OCI-LY3 (cell line): ENCODE results near the gene HMGA1.

Experiments
- H2AFZ ChIP-seq: fragments of 200-600, 300-600 bp; shearing (Covaris generic); 2 replicates; pipeline ENCODE4 v1.6.0; 2014; ENCODE audit warnings: antibody characterized with exemption, low read depth, low read length
- H3K27ac ChIP-seq: fragments of 200-600, 300-600 bp; sonication (generic); 2 replicates; pipeline ENCODE4 v1.5.1; 2014; ENCODE audit warnings: mild to moderate bottlenecking, low read length, moderate library complexity, mixed read lengths
- H3K27me3 ChIP-seq: fragments of 200-600, 300-600 bp; sonication (generic); 2 replicates; pipeline ENCODE4 v1.6.1; 2014; ENCODE audit warnings: low read depth, low read length, mixed read lengths
- H3K36me3 ChIP-seq: fragments of 200-600, 300-600 bp; sonication (generic); replicated peaks from 2 replicates; pipeline ENCODE3; 2014; ENCODE audit warnings: low read depth, low read length, mixed read lengths
- H3K4me1 ChIP-seq: fragments of 300-600, 200-600 bp; sonication (generic); 2 replicates; pipeline ENCODE4 v1.6.1; 2014; ENCODE audit warnings: low read length, mixed read lengths
- H3K4me2 ChIP-seq: fragments of 200-600, 300-600 bp; sonication (generic); 2 replicates; pipeline ENCODE4 v1.6.1; 2014; ENCODE audit warnings: low read length, mixed read lengths
- H3K4me3 ChIP-seq: fragments of 300-600, 200-600 bp; sonication (generic); 2 replicates; pipeline ENCODE4 v1.5.1; 2014; ENCODE audit warnings: antibody characterized with exemption, mild to moderate bottlenecking, low read length, moderate library complexity
- H3K79me2 ChIP-seq: fragments of 300-600, 200-600 bp; shearing (Covaris generic); 2 replicates; pipeline ENCODE4 v1.6.1; 2014; ENCODE audit warnings: mild to moderate bottlenecking, low read length, mixed read lengths
- H3K9ac ChIP-seq: fragments of 300-600, 200-600 bp; shearing (Covaris generic); 2 replicates; pipeline ENCODE4 v1.6.0; 2014; ENCODE audit warnings: mild to moderate bottlenecking, low read length, moderate library complexity
- H3K9me3 ChIP-seq: fragments of 200-600, 300-600 bp; shearing (Covaris generic); 2 replicates; pipeline ENCODE4 v1.6.1; 2014; ENCODE audit warnings: low read length, mixed read lengths; ENCODE audit not compliant: insufficient read depth
- H4K20me1 ChIP-seq: fragments of 200-600, 300-600 bp; sonication (generic); 2 replicates; pipeline ENCODE4 v1.6.1; 2016; ENCODE audit warnings: low read length, mixed read lengths; ENCODE audit not compliant: insufficient read depth
- EZH2phosphoT487 ChIP-seq: fragments of 200-600 bp; shearing (Covaris generic); IDR thresholded peaks from 2 replicates; pipeline ENCODE4 v1.6.1; 2018; ENCODE audit warnings: antibody characterized with exemption, mixed run types, low read depth
- TF ChIP-seq, protein P1 (sequence below): fragments of 200-600, 300-600 bp; sonication (generic); IDR thresholded peaks from 2 replicates; pipeline ENCODE4 v1.5.1; 2014; ENCODE audit warnings: antibody characterized with exemption, low read length, low read depth

The HMGA1 gene

DNA sequence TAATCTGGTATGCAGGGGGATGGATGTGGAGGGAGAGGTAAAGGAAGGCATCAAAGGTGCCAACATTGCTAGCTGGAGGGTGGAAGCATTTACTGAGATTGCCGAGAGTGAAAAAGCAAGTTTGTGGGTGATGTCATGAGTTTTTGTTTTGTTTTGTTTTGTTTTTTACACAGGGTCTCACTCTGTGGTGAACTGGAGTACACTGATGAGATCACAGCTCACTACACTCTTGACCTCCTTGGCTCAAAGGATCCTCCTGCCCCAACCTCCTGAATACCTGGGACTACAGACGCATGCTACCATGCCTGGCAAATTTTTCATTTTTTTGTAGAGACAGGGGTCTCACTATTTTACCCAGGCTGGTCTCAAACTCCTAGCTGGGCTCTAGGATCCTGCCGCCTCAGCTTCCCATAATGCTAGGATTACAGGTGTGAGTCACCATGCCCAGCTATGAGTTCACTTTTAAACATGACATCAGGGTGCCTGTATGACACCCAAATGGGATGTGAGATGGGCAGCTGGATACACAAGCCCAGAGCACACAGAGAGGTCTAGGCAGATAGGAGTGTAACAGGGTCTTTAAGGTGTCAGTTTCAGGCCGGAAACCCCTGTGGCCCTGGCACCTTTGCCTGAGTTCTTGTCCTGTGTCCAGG is 35.1 kb upstream of the HMGA1 start:
- no peaks in the 10 kb centered on the region for H4K20me1 ChIP-seq
- no peak overlapping the region for H3K9ac ChIP-seq
- no peaks in the 10 kb centered on the region for H3K79me2 ChIP-seq
- H3K36me3 ChIP-seq: no peaks in the 10 kb centered on the region
- no peak overlapping the region for H3K27ac ChIP-seq
- no peak overlapping the region for H3K4me3 ChIP-seq
- H3K9me3 ChIP-seq: no peaks in the 10 kb centered on the region
- no peak overlapping the region for H3K4me2 ChIP-seq
- TF ChIP-seq EZH2phosphoT487: no peak
- TF ChIP-seq, protein P1, sequence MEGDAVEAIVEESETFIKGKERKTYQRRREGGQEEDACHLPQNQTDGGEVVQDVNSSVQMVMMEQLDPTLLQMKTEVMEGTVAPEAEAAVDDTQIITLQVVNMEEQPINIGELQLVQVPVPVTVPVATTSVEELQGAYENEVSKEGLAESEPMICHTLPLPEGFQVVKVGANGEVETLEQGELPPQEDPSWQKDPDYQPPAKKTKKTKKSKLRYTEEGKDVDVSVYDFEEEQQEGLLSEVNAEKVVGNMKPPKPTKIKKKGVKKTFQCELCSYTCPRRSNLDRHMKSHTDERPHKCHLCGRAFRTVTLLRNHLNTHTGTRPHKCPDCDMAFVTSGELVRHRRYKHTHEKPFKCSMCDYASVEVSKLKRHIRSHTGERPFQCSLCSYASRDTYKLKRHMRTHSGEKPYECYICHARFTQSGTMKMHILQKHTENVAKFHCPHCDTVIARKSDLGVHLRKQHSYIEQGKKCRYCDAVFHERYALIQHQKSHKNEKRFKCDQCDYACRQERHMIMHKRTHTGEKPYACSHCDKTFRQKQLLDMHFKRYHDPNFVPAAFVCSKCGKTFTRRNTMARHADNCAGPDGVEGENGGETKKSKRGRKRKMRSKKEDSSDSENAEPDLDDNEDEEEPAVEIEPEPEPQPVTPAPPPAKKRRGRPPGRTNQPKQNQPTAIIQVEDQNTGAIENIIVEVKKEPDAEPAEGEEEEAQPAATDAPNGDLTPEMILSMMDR: no peak
- H3K27me3 ChIP-seq: no peaks in the 10 kb centered on the region; the same call in 1 of the 2 replicates
- H2AFZ ChIP-seq: no peak overlapping the region
- H3K4me1 ChIP-seq: peaks cover 2% of the 10 kb centered on the region; the same call in 1 of the 2 replicates

DNA sequence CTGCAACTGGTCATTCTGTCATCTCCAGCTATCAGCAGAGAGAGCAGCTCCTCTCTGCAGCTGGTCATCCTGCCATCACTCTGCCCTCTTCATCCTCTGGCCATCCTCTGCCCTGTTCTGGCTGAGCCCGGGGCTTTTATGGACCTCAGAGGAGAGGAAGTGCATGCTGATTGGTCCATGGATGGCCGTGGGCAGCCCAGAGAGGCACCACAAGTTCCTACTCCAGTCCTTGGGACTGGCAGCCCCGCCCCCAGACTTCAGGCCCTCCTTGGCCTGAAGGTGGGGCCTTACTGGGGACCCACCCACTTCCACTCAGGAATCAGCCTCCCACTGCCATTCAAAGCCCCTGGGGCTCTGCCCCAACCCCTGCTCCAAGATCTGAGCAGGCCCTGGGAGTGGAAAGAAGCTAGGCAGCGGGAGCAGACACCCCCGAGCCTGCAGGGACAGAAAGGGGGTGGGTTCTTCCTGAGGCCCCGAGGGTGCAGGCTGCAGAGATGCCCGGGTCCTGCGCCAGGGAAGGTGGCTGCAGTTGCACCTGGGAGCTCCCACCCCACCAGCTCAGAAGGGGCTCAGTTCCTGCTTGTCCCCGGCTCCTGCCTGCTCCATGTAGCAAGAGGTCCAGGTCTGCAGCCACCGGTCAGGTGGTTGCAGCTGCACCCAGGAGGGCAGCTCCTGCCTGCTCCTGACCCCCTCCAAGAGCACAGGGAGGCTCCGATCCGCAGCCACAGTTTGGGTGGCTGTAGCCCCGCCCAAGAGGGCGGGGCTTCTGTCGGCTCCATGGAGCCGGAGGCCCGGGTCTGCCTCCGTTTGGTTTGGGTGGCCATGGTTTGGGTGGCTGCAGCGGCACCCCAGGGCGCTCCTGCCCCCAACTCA is 34.1 kb upstream of the HMGA1 start:
- no peaks in the 10 kb centered on the region for H3K4me1 ChIP-seq
- no peak overlapping the region for H3K27ac ChIP-seq
- no peaks in the 10 kb centered on the region for H3K79me2 ChIP-seq
- no peak for TF ChIP-seq EZH2phosphoT487
- TF ChIP-seq, protein P1: no peak
- no peaks in the 10 kb centered on the region for H3K9me3 ChIP-seq
- no peaks in the 10 kb centered on the region; the same call in 1 of the 2 replicates for H3K27me3 ChIP-seq
- H3K4me2 ChIP-seq: no peak overlapping the region
- H3K4me3 ChIP-seq: no peak overlapping the region
- H2AFZ ChIP-seq: no peak overlapping the region
- no peak overlapping the region for H3K9ac ChIP-seq
- no peaks in the 10 kb centered on the region for H3K36me3 ChIP-seq
- no peaks in the 10 kb centered on the region for H4K20me1 ChIP-seq

DNA sequence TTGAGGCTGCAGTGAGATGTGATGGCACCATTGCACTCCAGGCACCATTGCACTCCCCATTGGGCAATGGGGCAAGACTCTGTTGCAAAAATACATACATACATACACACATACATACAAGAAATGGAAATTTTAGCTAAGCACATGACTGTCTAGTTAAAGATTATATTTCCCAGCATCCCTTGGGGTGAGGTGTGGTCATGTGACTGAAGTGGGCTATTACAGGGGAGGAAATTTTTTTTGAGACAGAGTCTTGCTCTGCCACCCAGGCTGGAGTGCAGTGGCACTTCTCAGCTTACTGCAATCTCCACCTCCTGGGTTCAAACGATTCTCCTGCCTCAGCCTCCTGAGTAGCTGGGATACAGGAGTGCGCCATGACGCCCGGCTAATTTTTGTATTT is 32.0 kb upstream of the HMGA1 start:
- H3K4me3 ChIP-seq: no peak overlapping the region
- TF ChIP-seq EZH2phosphoT487: no peak
- TF ChIP-seq, protein P1: no peak
- H3K27me3 ChIP-seq: no peaks in the 10 kb centered on the region
- no peak overlapping the region for H3K4me2 ChIP-seq
- H3K27ac ChIP-seq: no peak overlapping the region
- H3K9me3 ChIP-seq: no peaks in the 10 kb centered on the region
- H2AFZ ChIP-seq: no peak overlapping the region
- no peaks in the 10 kb centered on the region for H4K20me1 ChIP-seq
- no peaks in the 10 kb centered on the region for H3K36me3 ChIP-seq
- H3K79me2 ChIP-seq: no peaks in the 10 kb centered on the region
- no peaks in the 10 kb centered on the region for H3K4me1 ChIP-seq
- H3K9ac ChIP-seq: no peak overlapping the region

DNA sequence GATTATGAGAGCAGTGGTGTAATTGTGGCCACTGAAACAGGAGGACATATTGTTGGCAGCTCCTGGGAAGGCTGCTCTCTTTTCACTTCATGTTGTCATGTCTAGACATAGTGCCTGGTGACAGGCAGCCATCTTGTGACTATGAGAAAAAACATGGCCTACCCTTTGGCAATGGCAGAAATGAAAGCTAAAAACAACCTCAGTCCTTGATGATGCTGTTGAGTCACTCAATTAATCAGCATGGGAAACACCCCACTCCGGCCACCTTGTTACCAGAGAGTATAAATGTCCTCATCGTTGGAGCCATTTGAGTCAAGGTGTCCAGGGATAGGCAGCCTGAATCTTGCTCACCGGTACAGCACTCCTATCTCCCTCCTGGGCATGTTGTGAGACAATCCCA is 31.2 kb upstream of the HMGA1 start:
- Histone ChIP-seq H4K20me1 (no peaks in the 10 kb centered on the region), H3K4me1 (no peaks in the 10 kb centered on the region), H2AFZ (no peak overlapping the region), H3K4me2 (no peak overlapping the region), H3K27me3 (no peaks in the 10 kb centered on the region), H3K9me3 (no peaks in the 10 kb centered on the region), H3K4me3 (no peak overlapping the region), H3K27ac (no peak overlapping the region), H3K9ac (no peak overlapping the region), H3K36me3 (no peaks in the 10 kb centered on the region), H3K79me2 (no peaks in the 10 kb centered on the region)
- no peak for TF ChIP-seq EZH2phosphoT487
- TF ChIP-seq, protein P1: no peak
